Measurements from ENCODE around the gene SHC3. TPM values are rescaled to one million over a fixed set of nuclear protein-coding genes. Genes with fewer than 3 reads are reported as not detected.
A peak's percentile ranks its signal among the peaks of the same experiment; 100 is the strongest.

Gene SHC3
- total and polyA plus RNA-seq, 4 donors, result 0.10 to 6.9 (median 1.1) TPM; not detected in 1

- no peak overlapping the region for H3K27ac ChIP-seq (ENCODE audit: low read depth in 1 of 2, low read length in 2 of 2)
- ATAC-seq (ENCODE audit: low FRiP score) (no peak), DNase-seq (no peak)
- intact Hi-C loops (cut with DNase I), result no loop called here
- H3K9me3 ChIP-seq (ENCODE audit: control insufficient read depth, low read length), result no peaks in the 10 kb centered on the region
- H3K36me3 ChIP-seq (ENCODE audit: control insufficient read depth in 1 of 2, insufficient read depth in 2 of 2, low read length in 1 of 2), result no peaks in the 10 kb centered on the region
- WGBS, 2 donors, result 79 to 90% methylated on average over 7 of the region's 7 CpGs
- no peaks in the 10 kb centered on the region for H3K27me3 ChIP-seq (ENCODE audit: control insufficient read depth in 1 of 2, insufficient read depth in 2 of 2, low read length in 1 of 2)
- no peaks in the 10 kb centered on the region for H3K4me1 ChIP-seq (ENCODE audit: control insufficient read depth in 1 of 2, insufficient read depth in 2 of 2, low read length in 2 of 2)
- H3K4me3 ChIP-seq (ENCODE audit: low read length in 2 of 2), result no peak overlapping the region
Observed at GRCh38 chr9:89014153-89014552, 164.5 kb downstream of the SHC3 start.

GRCh38 chr9:89013660-89014059, 165.0 kb downstream of the SHC3 start:
- intact Hi-C loops (cut with DNase I), result no loop called here
- Histone ChIP-seq H3K4me3 (ENCODE audit: low read length in 2 of 2) (no peak overlapping the region), H3K4me1 (ENCODE audit: control insufficient read depth in 1 of 2, insufficient read depth in 2 of 2, low read length in 2 of 2) (no peaks in the 10 kb centered on the region), H3K36me3 (ENCODE audit: control insufficient read depth in 1 of 2, insufficient read depth in 2 of 2, low read length in 1 of 2) (no peaks in the 10 kb centered on the region), H3K27ac (ENCODE audit: low read depth in 1 of 2, low read length in 2 of 2) (no peak overlapping the region), H3K27me3 (ENCODE audit: control insufficient read depth in 1 of 2, insufficient read depth in 2 of 2, low read length in 1 of 2) (no peaks in the 10 kb centered on the region), H3K9me3 (ENCODE audit: control insufficient read depth, low read length) (no peaks in the 10 kb centered on the region)
- 88% methylated on average over 1 of the region's 1 CpG for WGBS, 2 donors
- DNase-seq (no peak), ATAC-seq (ENCODE audit: low FRiP score) (no peak)

- H3K27ac ChIP-seq (ENCODE audit: low read depth in 1 of 2, low read length in 2 of 2), result no peak overlapping the region
- DNase-seq, result no peak
- intact Hi-C loops (cut with DNase I), result no loop called here
- H3K9me3 ChIP-seq (ENCODE audit: control insufficient read depth, low read length), result no peaks in the 10 kb centered on the region
- H3K4me1 ChIP-seq (ENCODE audit: control insufficient read depth in 1 of 2, insufficient read depth in 2 of 2, low read length in 2 of 2), result no peaks in the 10 kb centered on the region
- no peak for ATAC-seq (ENCODE audit: low FRiP score)
- H3K36me3 ChIP-seq (ENCODE audit: control insufficient read depth in 1 of 2, insufficient read depth in 2 of 2, low read length in 1 of 2), result peaks cover 0 to under 1% of the 10 kb centered on the region in 2 donors
- no peaks in the 10 kb centered on the region for H3K27me3 ChIP-seq (ENCODE audit: control insufficient read depth in 1 of 2, insufficient read depth in 2 of 2, low read length in 1 of 2)
- 86 to 90% methylated on average over 13 of the region's 13 CpGs for WGBS, 2 donors
- H3K4me3 ChIP-seq (ENCODE audit: low read length in 2 of 2), result no peak overlapping the region
Observed at GRCh38 chr9:89012294-89013042, 166.2 kb downstream of the SHC3 start.

GRCh38 chr9:89011683-89012082, 166.9 kb downstream of the SHC3 start:
- DNase-seq (no peak), ATAC-seq (ENCODE audit: low FRiP score) (no peak)
- no peak overlapping the region for H3K4me3 ChIP-seq (ENCODE audit: low read length in 2 of 2)
- H3K27ac ChIP-seq (ENCODE audit: low read depth in 1 of 2, low read length in 2 of 2), result no peak overlapping the region
- H3K4me1 ChIP-seq (ENCODE audit: control insufficient read depth in 1 of 2, insufficient read depth in 2 of 2, low read length in 2 of 2), result no peaks in the 10 kb centered on the region
- H3K27me3 ChIP-seq (ENCODE audit: control insufficient read depth in 1 of 2, insufficient read depth in 2 of 2, low read length in 1 of 2), result no peaks in the 10 kb centered on the region
- peaks cover 0 to 2% of the 10 kb centered on the region in 2 donors for H3K36me3 ChIP-seq (ENCODE audit: control insufficient read depth in 1 of 2, insufficient read depth in 2 of 2, low read length in 1 of 2)
- intact Hi-C loops (cut with DNase I), result no loop called here
- H3K9me3 ChIP-seq (ENCODE audit: control insufficient read depth, low read length), result no peaks in the 10 kb centered on the region
- WGBS, 2 donors, result 96% methylated on average over 2 of the region's 2 CpGs

- intact Hi-C loops (cut with DNase I), result no loop called here
- H3K27me3 ChIP-seq (ENCODE audit: control insufficient read depth in 1 of 2, insufficient read depth in 2 of 2, low read length in 1 of 2), result no peaks in the 10 kb centered on the region
- 76 to 78% methylated on average over 6 of the region's 6 CpGs for WGBS, 2 donors
- H3K36me3 ChIP-seq (ENCODE audit: control insufficient read depth in 1 of 2, insufficient read depth in 2 of 2, low read length in 1 of 2), result peaks cover 0 to 2% of the 10 kb centered on the region in 2 donors
- no peaks in the 10 kb centered on the region for H3K4me1 ChIP-seq (ENCODE audit: control insufficient read depth in 1 of 2, insufficient read depth in 2 of 2, low read length in 2 of 2)
- no peak overlapping the region for H3K27ac ChIP-seq (ENCODE audit: low read depth in 1 of 2, low read length in 2 of 2)
- DNase-seq (peak in 1 of 2 donors; percentile 54), ATAC-seq (ENCODE audit: low FRiP score) (no peak)
- no peaks in the 10 kb centered on the region for H3K9me3 ChIP-seq (ENCODE audit: control insufficient read depth, low read length)
- no peak overlapping the region for H3K4me3 ChIP-seq (ENCODE audit: low read length in 2 of 2)
Observed at GRCh38 chr9:89010526-89011111, 168.0 kb downstream of the SHC3 start.

- intact Hi-C loops (cut with DNase I), result no loop called here
- ATAC-seq (ENCODE audit: low FRiP score), result no peak
- Histone ChIP-seq H3K36me3 (ENCODE audit: control insufficient read depth in 1 of 2, insufficient read depth in 2 of 2, low read length in 1 of 2) (peaks cover 0 to 3% of the 10 kb centered on the region in 2 donors), H3K27me3 (ENCODE audit: control insufficient read depth in 1 of 2, insufficient read depth in 2 of 2, low read length in 1 of 2) (no peaks in the 10 kb centered on the region), H3K4me1 (ENCODE audit: control insufficient read depth in 1 of 2, insufficient read depth in 2 of 2, low read length in 2 of 2) (no peaks in the 10 kb centered on the region), H3K4me3 (ENCODE audit: low read length in 2 of 2) (no peak overlapping the region), H3K9me3 (ENCODE audit: control insufficient read depth, low read length) (no peaks in the 10 kb centered on the region), H3K27ac (ENCODE audit: low read depth in 1 of 2, low read length in 2 of 2) (no peak overlapping the region)
- WGBS, 2 donors, result 84 to 86% methylated on average over 10 of the region's 10 CpGs
- no peak for DNase-seq
Observed at GRCh38 chr9:89010056-89010455, 168.6 kb downstream of the SHC3 start.

- Histone ChIP-seq H3K4me1 (ENCODE audit: control insufficient read depth in 1 of 2, insufficient read depth in 2 of 2, low read length in 2 of 2) (no peaks in the 10 kb centered on the region), H3K27me3 (ENCODE audit: control insufficient read depth in 1 of 2, insufficient read depth in 2 of 2, low read length in 1 of 2) (no peaks in the 10 kb centered on the region), H3K36me3 (ENCODE audit: control insufficient read depth in 1 of 2, insufficient read depth in 2 of 2, low read length in 1 of 2) (peaks cover 0 to 3% of the 10 kb centered on the region in 2 donors), H3K9me3 (ENCODE audit: control insufficient read depth, low read length) (no peaks in the 10 kb centered on the region), H3K4me3 (ENCODE audit: low read length in 2 of 2) (no peak overlapping the region), H3K27ac (ENCODE audit: low read depth in 1 of 2, low read length in 2 of 2) (no peak overlapping the region)
- intact Hi-C loops (cut with DNase I), result loop anchor here in 1 of 2 donors (10.0 kb wide), 1 partner anchor 625 kb away; the partner anchor contains the start of gene SPIN1
- WGBS, 2 donors, result 94 to 95% methylated on average over 9 of the region's 9 CpGs
- ATAC-seq (ENCODE audit: low FRiP score) (no peak), DNase-seq (peak in 1 of 2 donors; percentile 61)
Observed at GRCh38 chr9:89009546-89009840, 169.1 kb downstream of the SHC3 start.

- Histone ChIP-seq H3K4me1 (ENCODE audit: control insufficient read depth in 1 of 2, insufficient read depth in 2 of 2, low read length in 2 of 2) (no peaks in the 10 kb centered on the region), H3K4me3 (ENCODE audit: low read length in 2 of 2) (no peak overlapping the region), H3K9me3 (ENCODE audit: control insufficient read depth, low read length) (no peaks in the 10 kb centered on the region), H3K27me3 (ENCODE audit: control insufficient read depth in 1 of 2, insufficient read depth in 2 of 2, low read length in 1 of 2) (no peaks in the 10 kb centered on the region), H3K36me3 (ENCODE audit: control insufficient read depth in 1 of 2, insufficient read depth in 2 of 2, low read length in 1 of 2) (peaks cover 0 to 3% of the 10 kb centered on the region in 2 donors), H3K27ac (ENCODE audit: low read depth in 1 of 2, low read length in 2 of 2) (no peak overlapping the region)
- ATAC-seq (ENCODE audit: low FRiP score) (no peak), DNase-seq (no peak)
- 86 to 92% methylated on average over 12 of the region's 12 CpGs for WGBS, 2 donors
- intact Hi-C loops (cut with DNase I), result loop anchor here in 1 of 2 donors (10.0 kb wide), 1 partner anchor 624 kb away; the partner anchor contains the start of gene SPIN1
Observed at GRCh38 chr9:89008744-89009545, 169.7 kb downstream of the SHC3 start.

All from aorta (tissue), 5 donors.